H1 (cell line): ENCODE data around the gene PHLPP1. TPM values are rescaled to one million over a fixed set of nuclear protein-coding genes. Genes with fewer than 3 reads are reported as not detected.

Experiments
- CTCF ChIA-PET: fragments of 300-600 bp; sonication (Branson Sonifier 250); formaldehyde crosslinking; loops from one replicate; lab custom pipeline; 2021; ENCODE audit not compliant: partially characterized antibody; lab: Charles Lee
- POLR2A ChIA-PET: fragments of 300-600 bp; sonication (Branson Sonifier 250); formaldehyde crosslinking; loops from one replicate; lab custom pipeline; 2021; ENCODE audit warnings: inconsistent platforms; ENCODE audit not compliant: partially characterized antibody; lab: Charles Lee
- DNase-seq, 2 experiments: peaks; one replicate each; pipeline versions ENCODE4 v3.0.0 to v3.0.0-alpha.2; 2010 to 2022; ENCODE audit warnings: low spot score in 2 of 2, low read depth in 1 of 2, mixed read lengths in 1 of 2
- FAIRE-seq: peaks from 2 replicates; lab custom pipeline; 2011; peaks lifted over from hg19 to GRCh38; lab: Jason Lieb, UNC
- H2AFZ ChIP-seq: 2 replicates; pipeline ENCODE4 v1.8.1; 2012; ENCODE audit warnings: low read length, inconsistent platforms
- H2AK5ac ChIP-seq: 2 replicates; pipeline ENCODE4 v1.6.1; 2013; ENCODE audit warnings: low read depth, low read length
- H2BK120ac ChIP-seq: replicated peaks from 2 replicates; pipeline ENCODE3; 2013; ENCODE audit warnings: low read depth, low read length, inconsistent platforms
- H2BK12ac ChIP-seq: 2 replicates; pipeline ENCODE4 v1.6.1; 2013; ENCODE audit warnings: low read depth, low read length
- H2BK15ac ChIP-seq: 2 replicates; pipeline ENCODE4 v1.6.1; 2013; ENCODE audit warnings: low read length
- H2BK20ac ChIP-seq: 2 replicates; pipeline ENCODE4 v1.6.1; 2013; ENCODE audit warnings: low read length
- H2BK5ac ChIP-seq: 2 replicates; pipeline ENCODE4 v1.6.1; 2013; ENCODE audit warnings: low read depth, low read length
- H3K14ac ChIP-seq: 2 replicates; pipeline ENCODE4 v1.6.1; 2013; ENCODE audit warnings: inconsistent platforms; ENCODE audit not compliant: insufficient read length
- H3K18ac ChIP-seq: 2 replicates; pipeline ENCODE4 v1.6.1; 2013; ENCODE audit warnings: low read length; ENCODE audit errors: extremely low read depth
- H3K23ac ChIP-seq: 2 replicates; pipeline ENCODE4 v1.6.1; 2013; ENCODE audit warnings: inconsistent platforms; ENCODE audit not compliant: insufficient read length
- H3K23me2 ChIP-seq: 2 replicates; pipeline ENCODE4 v1.6.1; 2013; ENCODE audit warnings: low read depth, low read length
- H3K27ac ChIP-seq: 2 replicates; pipeline ENCODE4 v1.6.1; 2011; ENCODE audit warnings: low read depth, low read length, inconsistent platforms
- H3K27me3 ChIP-seq, 4 experiments: replicated peaks in 1 of 4; 1 replicate in 1 of 4; 2 replicates in 3 of 4; pipeline versions ENCODE4 v1.6.1 to v1.8.1; 2011 to 2013; ENCODE audit warnings: low read length in 3 of 4, mild to moderate bottlenecking in 3 of 4, inconsistent platforms in 2 of 4, mixed read lengths in 2 of 4, moderate library complexity in 1 of 4; ENCODE audit not compliant: control insufficient read depth in 3 of 4, insufficient read depth in 3 of 4; ENCODE audit errors: extremely low read depth in 1 of 4
- H3K36me3 ChIP-seq, 4 experiments: 2 replicates each; pipeline versions ENCODE4 v1.6.1 to v1.8.1; 2011 to 2013; ENCODE audit warnings: mild to moderate bottlenecking in 4 of 4, low read length in 3 of 4, moderate library complexity in 2 of 4, control low read depth in 1 of 4, inconsistent platforms in 1 of 4; ENCODE audit not compliant: insufficient read depth in 4 of 4, control insufficient read depth in 2 of 4
- H3K4ac ChIP-seq: replicated peaks from 2 replicates; pipeline ENCODE3; 2013; ENCODE audit warnings: low read length, low read depth, mixed read lengths, inconsistent platforms; ENCODE audit not compliant: insufficient read length
- H3K4me1 ChIP-seq, 4 experiments: replicated peaks in 1 of 4; 1 replicate in 1 of 4; 2 replicates in 3 of 4; pipeline versions ENCODE4 v1.6.1 to v1.8.1; 2011 to 2013; ENCODE audit warnings: low read length in 3 of 4, inconsistent platforms in 2 of 4, mixed read lengths in 1 of 4; ENCODE audit not compliant: insufficient read depth in 4 of 4, control insufficient read depth in 3 of 4
- H3K4me2 ChIP-seq, 2 experiments: 2 replicates each; pipeline versions ENCODE4 v1.6.1 to v1.8.1; 2011 to 2013; ENCODE audit warnings: low read depth in 2 of 2, low read length in 2 of 2, control low read depth in 1 of 2, inconsistent platforms in 1 of 2, mild to moderate bottlenecking in 1 of 2; ENCODE audit not compliant: insufficient read depth in 1 of 2
- H3K4me3 ChIP-seq, 4 experiments: fragments of 200-600, 300-600 bp in 1 of 4; sonication (generic), shearing (Covaris generic), sonication (Bioruptor Twin) in 1 of 4; 2 replicates each; pipeline versions ENCODE4 v1.5.1 to v1.8.1; 2011 to 2016; ENCODE audit warnings: low read length in 4 of 4, low read depth in 3 of 4, control low read depth in 2 of 4, inconsistent platforms in 2 of 4, mild to moderate bottlenecking in 2 of 4, mixed read lengths in 1 of 4, moderate library complexity in 1 of 4; ENCODE audit not compliant: insufficient read depth in 2 of 4; ENCODE audit errors: extremely low read depth in 1 of 4
- H3K56ac ChIP-seq: replicated peaks from 2 replicates; pipeline ENCODE3; 2013; ENCODE audit warnings: low read depth, mild to moderate bottlenecking, mixed read lengths, low read length, inconsistent platforms; ENCODE audit not compliant: insufficient read length
- H3K79me1 ChIP-seq: 2 replicates; pipeline ENCODE4 v1.6.1; 2013; ENCODE audit warnings: low read depth, low read length, control low read depth
- H3K79me2 ChIP-seq, 2 experiments: 2 replicates each; pipeline versions ENCODE4 v1.6.1 to v1.8.1; 2012 to 2013; ENCODE audit warnings: low read length in 2 of 2, mild to moderate bottlenecking in 2 of 2, inconsistent platforms in 1 of 2; ENCODE audit not compliant: insufficient read depth in 2 of 2, control insufficient read depth in 1 of 2
- H3K9ac ChIP-seq, 4 experiments: replicated peaks in 1 of 4; 1 replicate in 1 of 4; 2 replicates in 3 of 4; pipeline versions ENCODE4 v1.6.1 to v1.8.1; 2011 to 2013; ENCODE audit warnings: low read depth in 3 of 4, low read length in 3 of 4, control low read depth in 2 of 4, mild to moderate bottlenecking in 2 of 4, moderate library complexity in 2 of 4, inconsistent platforms in 1 of 4; ENCODE audit errors: extremely low read depth in 1 of 4
- H3K9me3 ChIP-seq, 2 experiments: 2 replicates each; pipeline versions ENCODE4 v1.6.1 to v1.8.1; 2012 to 2013; ENCODE audit warnings: mild to moderate bottlenecking in 2 of 2, moderate library complexity in 2 of 2, control low read depth in 1 of 2, inconsistent platforms in 1 of 2, low read depth in 1 of 2, low read length in 1 of 2, mixed read lengths in 1 of 2; ENCODE audit not compliant: insufficient read depth in 2 of 2
- H4K20me1 ChIP-seq, 2 experiments: replicated peaks in 1 of 2; 2 replicates each; pipeline versions ENCODE3 to v1.8.1; 2011 to 2013; ENCODE audit warnings: inconsistent platforms in 2 of 2, low read length in 2 of 2, mild to moderate bottlenecking in 1 of 2; ENCODE audit not compliant: insufficient read depth in 2 of 2, control insufficient read depth in 1 of 2
- H4K5ac ChIP-seq: 2 replicates; pipeline ENCODE4 v1.6.1; 2013; ENCODE audit warnings: low read length, low read depth, mixed read lengths, inconsistent platforms; ENCODE audit not compliant: insufficient read length
- H4K8ac ChIP-seq: 2 replicates; pipeline ENCODE4 v1.8.0; 2013; ENCODE audit warnings: mild to moderate bottlenecking, moderate library complexity, low read length, inconsistent platforms; ENCODE audit not compliant: insufficient read depth; ENCODE audit errors: extremely low read depth
- H4K91ac ChIP-seq: replicated peaks from 2 replicates; pipeline ENCODE3; 2013; ENCODE audit warnings: low read length, mixed read lengths, inconsistent platforms; ENCODE audit not compliant: insufficient read length
- BRCA1 ChIP-seq: IDR thresholded peaks from 2 replicates; pipeline ENCODE4 v1.6.1; 2012; ENCODE audit warnings: low read depth, low read length, improper control_type of control experiment
- CHD1 ChIP-seq: IDR thresholded peaks from 2 replicates; pipeline ENCODE4 v1.6.1; 2012; ENCODE audit warnings: low read depth, low read length, improper control_type of control experiment
- EZH2 ChIP-seq: fragments of 200-600 bp; sonication (generic); IDR thresholded peaks from 2 replicates; pipeline ENCODE4 v1.7.1; 2012; ENCODE audit warnings: low read depth, mild to moderate bottlenecking, moderate library complexity, low read length, inconsistent platforms; ENCODE audit not compliant: severe bottlenecking
- GTF2F1 ChIP-seq: IDR thresholded peaks from 2 replicates; pipeline ENCODE4 v1.6.1; 2012; ENCODE audit warnings: low read depth, low read length, improper control_type of control experiment, borderline replicate concordance
- POU5F1 ChIP-seq: IDR thresholded peaks from 2 replicates; pipeline ENCODE4 v1.6.1; 2011; ENCODE audit warnings: low read depth, mild to moderate bottlenecking, low read length, moderate library complexity
- SIN3A ChIP-seq, 2 experiments: IDR thresholded peaks in 1 of 2; conservative IDR thresholded peaks in 1 of 2; 2 replicates each; pipeline ENCODE4 v1.6.1; 2011 to 2012; ENCODE audit warnings: low read length in 2 of 2, improper control_type of control experiment in 1 of 2, low read depth in 1 of 2, mild to moderate bottlenecking in 1 of 2
- SIRT6 ChIP-seq: IDR thresholded peaks from one replicate; pipeline ENCODE4 v1.7.1; 2012; ENCODE audit warnings: low read length, inconsistent platforms
- SP1 ChIP-seq: IDR thresholded peaks from 2 replicates; pipeline ENCODE4 v1.6.1; 2011; ENCODE audit warnings: low read depth, low read length
- WGBS, 2 experiments: shearing (Covaris generic) in 1 of 2; methylation state at CpG; one replicate each; pipeline versions ENCODE4 v1.1.6 to v1.1.7; 2013 to 2015; ENCODE audit warnings: low lambda C conversion rate in 2 of 2, mixed read lengths in 2 of 2, inconsistent platforms in 1 of 2, low coverage in 1 of 2, missing lambda C conversion rate in 1 of 2; ENCODE audit not compliant: insufficient replicate concordance in 2 of 2, insufficient coverage in 1 of 2, insufficient read length in 1 of 2; ENCODE audit errors: extremely low coverage in 1 of 2, missing lambda C conversion rate in 1 of 2; 5-methylcytosine and 5-hydroxymethylcytosine counted together
- polyA plus RNA-seq, 7 experiments: library from polyadenylated mRNA; depleted of rRNA in 3 of 7; stranded (reverse) in 5 of 7; unstranded in 2 of 7; fragments of >200 nt in 5 of 7; fragments of 200-250 nt in 2 of 7; gene quantifications; 1 replicate in 5 of 7; 2 replicates in 1 of 7; 4 replicates in 1 of 7; pipeline versions ENCODE4 v1.2.1 to v1.2.3, GENCODE V29; 2011 to 2013; ENCODE audit warnings: missing spikeins in 2 of 7, mixed read lengths in 2 of 7
- total RNA-seq: library from RNA; stranded (reverse); fragmentation: NEBNext Ultra II Directional; extraction: Animal tissue kit (Norgen Biotek cat#: 25700); gene quantifications from 2 replicates; pipeline ENCODE4 v1.2.1, GENCODE V29; 2021
- TF ChIP-seq, protein P1 (sequence below): IDR thresholded peaks from 2 replicates; pipeline ENCODE4 v1.6.1; 2012; ENCODE audit warnings: low read length, inconsistent platforms

Gene PHLPP1
- total and polyA plus RNA-seq, 2 of the 8 experiments (the other 6 are each of a cell fraction or from before 2014, with no cell fraction given), result 28.0 to 66.3 TPM

DNA sequence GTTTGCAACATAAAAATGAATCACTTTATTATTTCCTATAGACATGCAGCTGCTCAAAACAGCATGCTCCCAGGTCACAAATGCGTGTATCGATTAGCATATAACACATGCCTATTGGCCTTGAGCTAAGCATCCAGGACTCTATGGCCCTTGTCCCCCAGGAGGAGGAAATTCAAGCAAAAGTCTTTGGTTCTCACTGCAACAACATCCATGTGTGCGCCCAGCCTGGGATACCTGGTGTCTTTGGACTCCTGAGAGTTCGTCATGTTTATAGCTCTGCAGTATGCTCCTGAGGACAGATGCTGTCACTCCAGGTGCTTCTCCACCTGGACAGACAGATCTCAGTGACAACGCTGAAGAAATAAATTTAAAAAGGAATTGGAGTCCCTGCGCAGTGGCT, 284.6 kb downstream of the PHLPP1 start:
- H2BK5ac ChIP-seq, result no peak overlapping the region
- no peak overlapping the region for H3K14ac ChIP-seq
- H4K5ac ChIP-seq, result no peak overlapping the region
- H3K56ac ChIP-seq, result no peak overlapping the region
- H3K23me2 ChIP-seq, result no peaks in the 10 kb centered on the region
- no peak overlapping the region for H3K27ac ChIP-seq
- no peaks in the 10 kb centered on the region for H4K20me1 ChIP-seq
- H4K8ac ChIP-seq, result no peak overlapping the region
- H3K9me3 ChIP-seq, result no peaks in the 10 kb centered on the region
- H3K4ac ChIP-seq, result no peak overlapping the region
- no peak overlapping the region for H2BK15ac ChIP-seq
- H3K4me1 ChIP-seq, result no peaks in the 10 kb centered on the region
- no peak overlapping the region for H3K18ac ChIP-seq
- no peak overlapping the region for H3K4me2 ChIP-seq
- no peak overlapping the region for H3K9ac ChIP-seq
- no peaks in the 10 kb centered on the region for H3K27me3 ChIP-seq
- no peak overlapping the region for H2BK12ac ChIP-seq
- H3K23ac ChIP-seq, result no peak overlapping the region
- CTCF ChIA-PET, result interaction anchor here (0.8 to 2.6 kb wide), 5 partner anchors 19 to 416 kb away, joined by 3 to 11 read pairs (median 3); no protein-coding TSS in a partner anchor
- H3K36me3 ChIP-seq, result no peaks in the 10 kb centered on the region
- DNase-seq (no peak), FAIRE-seq (no peak)
- TF ChIP-seq SP1 (no peak), EZH2 (no peak), SIN3A (conservative IDR thresholded peaks at IDR 0.05 in 1 of 2, IDR thresholded peaks at IDR 0.05 in 1 of 2; ENCODE audit: low read depth in 1 of 2, low read length in 2 of 2) (no peak), POU5F1 (no peak), BRCA1 (no peak), CHD1 (no peak), SIRT6 (no peak), GTF2F1 (no peak)
- TF ChIP-seq, protein P1, sequence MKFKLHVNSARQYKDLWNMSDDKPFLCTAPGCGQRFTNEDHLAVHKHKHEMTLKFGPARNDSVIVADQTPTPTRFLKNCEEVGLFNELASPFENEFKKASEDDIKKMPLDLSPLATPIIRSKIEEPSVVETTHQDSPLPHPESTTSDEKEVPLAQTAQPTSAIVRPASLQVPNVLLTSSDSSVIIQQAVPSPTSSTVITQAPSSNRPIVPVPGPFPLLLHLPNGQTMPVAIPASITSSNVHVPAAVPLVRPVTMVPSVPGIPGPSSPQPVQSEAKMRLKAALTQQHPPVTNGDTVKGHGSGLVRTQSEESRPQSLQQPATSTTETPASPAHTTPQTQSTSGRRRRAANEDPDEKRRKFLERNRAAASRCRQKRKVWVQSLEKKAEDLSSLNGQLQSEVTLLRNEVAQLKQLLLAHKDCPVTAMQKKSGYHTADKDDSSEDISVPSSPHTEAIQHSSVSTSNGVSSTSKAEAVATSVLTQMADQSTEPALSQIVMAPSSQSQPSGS, result no peak
- H2BK120ac ChIP-seq, result no peak overlapping the region
- no peaks in the 10 kb centered on the region for H3K79me2 ChIP-seq
- 94% methylated on average over 6 of the region's 6 CpGs; no CpG with 5 or more reads in 1 of the 2 experiments for WGBS, 2 experiments
- no peak overlapping the region for H2BK20ac ChIP-seq
- no peak overlapping the region for H2AK5ac ChIP-seq
- no peaks in the 10 kb centered on the region for H3K79me1 ChIP-seq
- H2AFZ ChIP-seq, result no peak overlapping the region
- POLR2A ChIA-PET, result no interaction called here
- H4K91ac ChIP-seq, result no peak overlapping the region
- no peak overlapping the region for H3K4me3 ChIP-seq
